HG02852 (cell line): ENCODE results near the gene MAGEH1.
"Not testable (repeated sequence)": the region's sequence is repeated elsewhere in the genome, so short reads cannot be mapped to it uniquely, and the experiment has no call there.

Experiments
- ATAC-seq: cut with Tn5 transposase; IDR thresholded peaks from one replicate; pipeline ENCODE4 v1.9.1; 2021; ENCODE audit warnings: mild to moderate bottlenecking, moderate library complexity; ENCODE audit not compliant: unreplicated experiment

MAGEH1 gene

GRCh38 chrX:55451990-55452832, at the start of gene MAGEH1:
TSS of gene MAGEH1 (plus strand) at chrX:55452127. CDS start at chrX:55452375, 248 bp downstream.
- peak; percentile 97 for ATAC-seq

- not testable (repeated sequence) for ATAC-seq
Observed at GRCh38 chrX:55427079-55427478, 24.8 kb upstream of the MAGEH1 start.

- not testable (repeated sequence) for ATAC-seq
Observed at GRCh38 chrX:55443468-55443867, 8.5 kb upstream of the MAGEH1 start.

- ATAC-seq: no peak
Observed at GRCh38 chrX:55450259-55450658, 1.7 kb upstream of the MAGEH1 start.

GRCh38 chrX:55451141-55451540, 786 bp upstream of the MAGEH1 start:
- no peak for ATAC-seq

GRCh38 chrX:55451626-55451989, 319 bp upstream of the MAGEH1 start:
- peak; percentile 28 for ATAC-seq

GRCh38 chrX:55452833-55453124, 852 bp downstream of the MAGEH1 start:
- peak; percentile 4 for ATAC-seq

GRCh38 chrX:55455708-55456107, 3.8 kb downstream of the MAGEH1 start:
- ATAC-seq: not testable (repeated sequence)

- ATAC-seq: not testable (repeated sequence)
Observed at GRCh38 chrX:55459426-55459825, 7.5 kb downstream of the MAGEH1 start.

GRCh38 chrX:55459926-55460325, 8.0 kb downstream of the MAGEH1 start:
- not testable (repeated sequence) for ATAC-seq

- not testable (repeated sequence) for ATAC-seq
Observed at GRCh38 chrX:55464050-55464449, 12.1 kb downstream of the MAGEH1 start.

- not testable (repeated sequence) for ATAC-seq
Observed at GRCh38 chrX:55465108-55465507, 13.2 kb downstream of the MAGEH1 start.

GRCh38 chrX:55465791-55466190, 13.9 kb downstream of the MAGEH1 start:
- not testable (repeated sequence) for ATAC-seq

- not testable (repeated sequence) for ATAC-seq
Observed at GRCh38 chrX:55479956-55480355, 28.0 kb downstream of the MAGEH1 start.

GRCh38 chrX:55480390-55481062, 28.6 kb downstream of the MAGEH1 start:
- no peak for ATAC-seq

- ATAC-seq: no peak
Observed at GRCh38 chrX:55484948-55485347, 33.0 kb downstream of the MAGEH1 start.

GRCh38 chrX:55486736-55487135, 34.8 kb downstream of the MAGEH1 start:
- ATAC-seq: no peak

- ATAC-seq: no peak
Observed at GRCh38 chrX:55487143-55487542, 35.2 kb downstream of the MAGEH1 start.

- peak; percentile 5 for ATAC-seq
Observed at GRCh38 chrX:55488006-55488592, 36.2 kb downstream of the MAGEH1 start.

GRCh38 chrX:55488593-55489313, 36.8 kb downstream of the MAGEH1 start:
- ATAC-seq: peak; percentile 73

GRCh38 chrX:55489314-55490009, 37.5 kb downstream of the MAGEH1 start, which contains the start of gene USP51:
TSS of gene USP51 (minus strand) at chrX:55489848. CDS start at chrX:55488939, 909 bp downstream.
- ATAC-seq: peak; percentile 42
